ENCODE measurements around the gene RPTOR.
"Not testable (repeated sequence)": the region's sequence is repeated elsewhere in the genome, so short reads cannot be mapped to it uniquely, and the experiment has no call there.

The RPTOR gene

GRCh38 chr17:80862481-80862961, 317.9 kb downstream of the RPTOR start:
- DNase-seq (ENCODE audit: low spot score): no peak

- DNase-seq (ENCODE audit: low spot score): no peak
Measured at GRCh38 chr17:80862978-80863377, 318.3 kb downstream of the RPTOR start.

DNA sequence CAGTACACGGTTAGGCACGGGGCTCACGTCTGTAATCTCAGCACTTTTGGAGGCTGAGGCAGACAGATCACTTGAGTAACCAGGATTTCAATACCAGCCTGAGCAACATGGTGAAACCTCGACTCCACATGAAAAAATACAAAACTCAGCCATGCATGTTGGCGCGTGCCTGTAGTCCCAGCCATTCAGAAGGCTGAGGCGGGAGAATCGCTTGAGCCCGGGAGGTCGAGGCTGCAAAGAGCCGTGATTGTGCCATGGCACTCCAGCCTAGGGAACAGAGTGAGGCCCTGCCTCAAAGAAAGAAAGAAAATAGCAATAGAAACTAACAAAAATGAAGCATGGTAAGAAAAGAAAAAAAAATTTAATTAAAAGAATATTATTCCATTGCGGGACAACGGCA, 319.0 kb downstream of the RPTOR start:
- no peak for DNase-seq (ENCODE audit: low spot score)

GRCh38 chr17:80864751-80865150, 320.1 kb downstream of the RPTOR start:
- DNase-seq (ENCODE audit: low spot score): no peak

GRCh38 chr17:80866050-80866793, 321.6 kb downstream of the RPTOR start:
- peak; percentile 53 for DNase-seq (ENCODE audit: low spot score)

- DNase-seq (ENCODE audit: low spot score): no peak
Measured at GRCh38 chr17:80868022-80868609, 323.5 kb downstream of the RPTOR start.

GRCh38 chr17:80869481-80870145, 325.0 kb downstream of the RPTOR start:
- DNase-seq (ENCODE audit: low spot score): no peak

- DNase-seq (ENCODE audit: low spot score): no peak
Measured at GRCh38 chr17:80870401-80870800, 325.8 kb downstream of the RPTOR start.

- no peak for DNase-seq (ENCODE audit: low spot score)
Measured at GRCh38 chr17:80871341-80871740, 326.7 kb downstream of the RPTOR start.

DNA sequence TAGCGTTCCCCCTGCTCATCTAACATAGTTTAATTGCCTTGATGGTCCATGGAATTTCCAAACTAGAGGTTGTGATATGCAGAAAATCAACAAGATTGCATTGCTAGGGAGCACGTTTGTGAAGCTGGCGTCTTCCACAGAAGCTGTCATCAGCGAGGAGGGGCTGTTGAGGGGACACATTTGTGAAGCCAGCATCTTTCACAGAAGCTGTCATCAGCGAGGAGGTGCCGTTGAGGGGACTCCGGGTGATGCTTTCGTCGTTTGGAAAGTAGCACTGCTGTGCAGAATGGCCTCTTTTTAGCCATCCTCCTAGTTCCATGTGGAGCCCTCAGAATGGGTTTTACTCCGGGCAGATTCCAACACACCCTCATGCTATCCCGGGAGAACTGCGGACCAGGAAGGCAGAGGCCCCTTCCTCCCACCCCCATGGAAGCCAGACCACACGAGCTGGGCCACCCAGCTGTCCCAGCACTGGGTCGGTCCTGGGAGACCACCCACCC, 327.4 kb downstream of the RPTOR start:
- no peak for DNase-seq (ENCODE audit: low spot score)

GRCh38 chr17:80872501-80873306, 328.1 kb downstream of the RPTOR start:
- no peak for DNase-seq (ENCODE audit: low spot score)

DNA sequence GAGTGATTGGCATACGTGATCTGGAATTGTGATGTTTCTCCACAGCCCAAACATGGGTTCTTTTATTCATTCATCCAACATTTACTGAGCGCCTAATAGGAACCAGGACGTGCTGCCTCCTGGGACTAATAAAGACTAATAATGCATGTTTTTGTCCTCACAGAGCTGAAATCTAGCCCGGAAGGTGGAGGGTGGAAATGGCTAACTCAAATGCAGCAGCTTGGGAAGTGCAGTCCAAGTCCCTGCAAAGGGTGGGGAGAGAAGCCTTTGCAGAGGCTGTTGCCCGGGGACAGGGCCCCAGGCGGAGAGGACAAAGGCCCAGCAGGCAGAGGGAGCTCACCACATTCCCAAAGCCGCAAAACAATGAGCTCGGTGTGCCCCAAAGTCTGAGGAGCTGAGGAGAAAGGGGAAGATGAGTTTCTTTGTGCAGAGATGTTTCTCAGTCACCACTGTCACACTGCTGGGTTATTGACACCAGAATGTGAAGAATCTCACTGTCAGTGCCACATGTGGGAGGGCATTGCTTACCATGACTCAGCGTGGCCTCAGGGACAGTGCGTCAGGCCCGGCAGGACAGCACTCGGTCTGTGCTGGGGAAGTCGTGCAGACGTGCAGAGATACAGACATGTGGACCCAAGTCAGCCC, 328.8 kb downstream of the RPTOR start:
- peak; percentile 73 for DNase-seq (ENCODE audit: low spot score)

- DNase-seq (ENCODE audit: low spot score): no peak
Measured at GRCh38 chr17:80874866-80875445, 330.3 kb downstream of the RPTOR start.

DNA sequence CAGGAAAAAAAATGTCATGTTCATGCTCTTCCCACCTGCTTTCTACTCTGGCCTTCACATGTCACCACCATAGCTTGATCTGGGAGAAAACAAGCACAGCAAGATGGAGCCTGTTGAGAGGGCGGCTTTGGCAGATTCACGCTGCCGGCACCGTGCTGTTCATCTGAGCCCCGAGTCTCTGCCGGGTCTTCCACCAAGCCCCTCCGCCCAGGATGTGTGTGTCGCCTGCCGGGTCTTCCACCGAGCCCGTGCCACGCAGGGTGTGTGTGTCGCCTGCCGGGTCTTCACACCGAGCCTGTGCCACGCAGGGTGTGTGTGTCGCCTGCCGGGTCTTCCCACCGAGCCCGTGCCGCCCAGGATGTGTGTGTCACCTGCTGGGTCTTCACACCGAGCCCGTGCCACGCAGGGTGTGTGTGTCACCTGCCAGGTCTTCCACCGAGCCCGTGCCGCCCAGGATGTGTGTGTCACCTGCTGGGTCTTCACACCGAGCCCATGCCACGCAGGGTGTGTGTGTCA, 330.9 kb downstream of the RPTOR start:
- DNase-seq (ENCODE audit: low spot score): not testable (repeated sequence)

DNA sequence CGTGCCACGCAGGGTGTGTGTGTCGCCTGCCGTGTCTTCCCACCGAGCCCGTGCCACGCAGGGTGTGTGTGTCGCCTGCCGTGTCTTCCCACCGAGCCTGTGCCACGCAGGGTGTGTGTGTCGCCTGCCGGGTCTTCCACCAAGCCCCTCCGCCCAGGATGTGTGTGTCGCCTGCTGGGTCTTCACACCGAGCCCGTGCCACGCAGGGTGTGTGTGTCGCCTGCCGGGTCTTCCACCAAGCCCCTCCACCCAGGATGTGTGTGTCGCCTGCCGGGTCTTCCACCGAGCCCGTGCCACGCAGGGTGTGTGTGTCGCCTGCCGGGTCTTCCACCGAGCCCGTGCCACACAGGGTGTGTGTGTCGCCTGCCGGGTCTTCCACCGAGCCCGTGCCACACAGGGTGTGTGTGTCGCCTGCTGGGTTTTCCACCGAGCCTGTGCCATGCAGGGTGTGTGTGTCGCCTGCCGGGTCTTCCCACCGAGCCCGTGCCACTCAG, 331.9 kb downstream of the RPTOR start:
- DNase-seq (ENCODE audit: low spot score): not testable (repeated sequence)

GRCh38 chr17:80876950-80877728, 332.5 kb downstream of the RPTOR start:
- no peak for DNase-seq (ENCODE audit: low spot score)

GRCh38 chr17:80877729-80878303, 333.2 kb downstream of the RPTOR start:
- DNase-seq (ENCODE audit: low spot score): no peak

DNA sequence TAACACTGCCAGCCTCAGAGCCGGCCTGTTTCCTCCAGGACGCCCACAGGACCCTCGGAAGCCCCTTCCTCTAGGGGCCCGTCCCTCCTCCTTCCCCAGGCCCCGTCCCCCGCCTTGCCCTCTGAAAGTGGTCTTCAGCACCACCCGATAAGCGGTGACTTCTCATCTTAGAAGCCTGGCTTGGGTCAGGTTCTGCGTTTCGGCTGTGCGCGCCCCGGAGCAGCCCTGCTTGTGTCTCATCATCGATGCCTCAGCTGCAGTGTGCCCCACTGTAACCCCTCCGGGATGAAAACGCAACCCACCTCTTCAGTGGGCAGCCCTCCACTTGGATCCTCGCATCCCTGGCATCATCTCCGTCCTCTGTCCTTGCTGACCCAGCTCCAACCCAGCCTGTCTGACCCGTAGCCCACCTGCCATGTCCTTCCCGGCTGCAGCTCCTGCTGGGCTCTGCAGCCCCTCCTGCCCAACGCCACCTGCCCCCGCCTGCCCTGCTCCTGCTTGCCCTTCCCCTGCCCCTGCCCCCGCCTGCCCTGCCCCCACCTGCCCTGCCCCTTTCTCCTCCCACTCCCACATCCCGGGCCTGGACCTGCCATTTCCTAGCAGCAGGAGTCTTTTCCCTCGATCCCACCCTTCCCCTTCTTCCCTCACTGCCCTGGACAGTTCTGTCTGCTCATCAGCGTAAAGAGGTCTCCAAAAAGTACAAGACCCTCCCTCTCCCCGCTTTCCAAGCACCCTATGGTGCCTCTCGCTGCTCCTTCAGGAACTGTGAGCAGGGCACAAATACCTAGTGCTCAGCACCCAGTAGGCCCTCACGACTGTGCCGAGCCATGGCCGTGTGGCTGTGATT, 334.5 kb downstream of the RPTOR start:
- DNase-seq (ENCODE audit: low spot score): no peak

Data from COLO829 (cell line).